ENCODE measurements around the gene AMOTL2. TPM values are rescaled to one million over a fixed set of nuclear protein-coding genes. Genes with fewer than 3 reads are reported as not detected.
A peak's percentile ranks its signal among the peaks of the same experiment; 100 is the strongest.

AMOTL2 gene
- total RNA-seq, 1 donor: 236 TPM

- no peak overlapping the region for H3K4me3 ChIP-seq (ENCODE audit: low read depth, low read length)
- DNase-seq (ENCODE audit: low read depth): no peak
Observed at GRCh38 chr3:134368751-134369105, 5.5 kb downstream of the AMOTL2 start.

GRCh38 chr3:134367869-134368750, 6.1 kb downstream of the AMOTL2 start:
- H3K4me3 ChIP-seq (ENCODE audit: low read depth, low read length): no peak overlapping the region
- TF ChIP-seq CTCF (IDR thresholded peaks at IDR 0.05; ENCODE audit: insufficient read depth, low read depth, low read length): no peak
- no peak for DNase-seq (ENCODE audit: low read depth)

More at GRCh38 chr3:134368751-134369105, 5.5 kb downstream of the AMOTL2 start:
- no peak for TF ChIP-seq CTCF (IDR thresholded peaks at IDR 0.05; ENCODE audit: insufficient read depth, low read depth, low read length)

- TF ChIP-seq CTCF (IDR thresholded peaks at IDR 0.05; ENCODE audit: insufficient read depth, low read depth, low read length): peak; percentile 5
- H3K4me3 ChIP-seq (ENCODE audit: low read depth, low read length): no peak overlapping the region
- no peak for DNase-seq (ENCODE audit: low read depth)
Observed at GRCh38 chr3:134366928-134367811, 7.1 kb downstream of the AMOTL2 start.

GRCh38 chr3:134366221-134366927, 7.9 kb downstream of the AMOTL2 start:
- no peak for DNase-seq (ENCODE audit: low read depth)
- no peak overlapping the region for H3K4me3 ChIP-seq (ENCODE audit: low read depth, low read length)
- no peak for TF ChIP-seq CTCF (IDR thresholded peaks at IDR 0.05; ENCODE audit: insufficient read depth, low read depth, low read length)

- no peak overlapping the region for H3K4me3 ChIP-seq (ENCODE audit: low read depth, low read length)
- no peak for DNase-seq (ENCODE audit: low read depth)
- TF ChIP-seq CTCF (IDR thresholded peaks at IDR 0.05; ENCODE audit: insufficient read depth, low read depth, low read length): no peak
Observed at GRCh38 chr3:134365766-134366065, 8.5 kb downstream of the AMOTL2 start.

- H3K4me3 ChIP-seq (ENCODE audit: low read depth, low read length): no peak overlapping the region
- DNase-seq (ENCODE audit: low read depth): no peak
- TF ChIP-seq CTCF (IDR thresholded peaks at IDR 0.05; ENCODE audit: insufficient read depth, low read depth, low read length): no peak
Observed at GRCh38 chr3:134364936-134365765, 9.1 kb downstream of the AMOTL2 start.

All from fibroblast of villous mesenchyme (primary cell).